ENCODE results near the gene MT1A. TPM values are rescaled to one million over a fixed set of nuclear protein-coding genes. Genes with fewer than 3 reads are reported as not detected.

Gene MT1A
- total RNA-seq, 2 experiments from 2014 or later = not detected

- Mint-ChIP-seq H3K27ac (no peak overlapping the region), H3K4me1 (peaks cover 23% of the 10 kb centered on the region), H3K36me3 (peaks cover 16% of the 10 kb centered on the region), H3K9me3 (peaks cover 3% of the 10 kb centered on the region), H3K4me3 (peak overlapping the region; percentile 96), H3K27me3 (no peaks in the 10 kb centered on the region)
- no peak for DNase-seq
These were observed 45.1 kb downstream of the MT1A start for GRCh38 chr16:56683424-56684172.

GRCh38 chr16:56684256-56684925 lies 45.9 kb downstream of the MT1A start:
- Mint-ChIP-seq H3K9me3 (peaks cover 3% of the 10 kb centered on the region), H3K36me3 (peaks cover 16% of the 10 kb centered on the region), H3K27me3 (no peaks in the 10 kb centered on the region), H3K4me3 (peak overlapping the region; percentile 96), H3K4me1 (peaks cover 23% of the 10 kb centered on the region), H3K27ac (no peak overlapping the region)
- DNase-seq = no peak

GRCh38 chr16:56684926-56685590 lies 46.6 kb downstream of the MT1A start:
- peaks cover 23% of the 10 kb centered on the region for H3K4me1 Mint-ChIP-seq
- no peak for DNase-seq
- no peaks in the 10 kb centered on the region for H3K27me3 Mint-ChIP-seq
- peaks cover 16% of the 10 kb centered on the region for H3K36me3 Mint-ChIP-seq
- peaks cover 3% of the 10 kb centered on the region for H3K9me3 Mint-ChIP-seq
- no peak overlapping the region for H3K4me3 Mint-ChIP-seq
- no peak overlapping the region for H3K27ac Mint-ChIP-seq

- Mint-ChIP-seq H3K9me3 (peaks cover 3% of the 10 kb centered on the region), H3K4me3 (no peak overlapping the region), H3K4me1 (peaks cover 17% of the 10 kb centered on the region), H3K27me3 (no peaks in the 10 kb centered on the region), H3K27ac (no peak overlapping the region), H3K36me3 (peaks cover 16% of the 10 kb centered on the region)
- DNase-seq = no peak
These were observed 48.3 kb downstream of the MT1A start for GRCh38 chr16:56686758-56687157.

GRCh38 chr16:56688762-56689161 lies 50.3 kb downstream of the MT1A start:
- Mint-ChIP-seq H3K9me3 (peaks cover 3% of the 10 kb centered on the region), H3K27ac (no peak overlapping the region), H3K4me1 (peaks cover 7% of the 10 kb centered on the region), H3K4me3 (no peak overlapping the region), H3K27me3 (no peaks in the 10 kb centered on the region), H3K36me3 (peaks cover 12% of the 10 kb centered on the region)
- no peak for DNase-seq

- no peak overlapping the region for H3K4me3 Mint-ChIP-seq
- peaks cover 4% of the 10 kb centered on the region for H3K4me1 Mint-ChIP-seq
- no peak for DNase-seq
- peaks cover 3% of the 10 kb centered on the region for H3K9me3 Mint-ChIP-seq
- no peak overlapping the region for H3K27ac Mint-ChIP-seq
- H3K27me3 Mint-ChIP-seq = no peaks in the 10 kb centered on the region
- H3K36me3 Mint-ChIP-seq = peaks cover 8% of the 10 kb centered on the region
These were observed 50.7 kb downstream of the MT1A start for GRCh38 chr16:56689171-56689570.

Other genes with a start within 250 kb of the MT1A start
- gene AMFR, start 213.1 kb upstream of the MT1A start, total RNA-seq = 10 to 100 TPM; 45.0 to 45.1 TPM
- gene NUDT21, start 187.3 kb upstream of the MT1A start, total RNA-seq = 100 to 1,000 TPM; 319 to 323 TPM
- gene OGFOD1, start 187.1 kb upstream of the MT1A start, total RNA-seq = 10 to 100 TPM; 76.6 to 78.5 TPM
- 1 to 10 TPM; 9.3 to 9.6 TPM for gene BBS2, start 118.6 kb upstream of the MT1A start, total RNA-seq
- not detected for gene MT4, start 73.6 kb upstream of the MT1A start, total RNA-seq
- 10 to 100 TPM; 24.3 to 25.6 TPM for gene MT3, start 49.1 kb upstream of the MT1A start, total RNA-seq
- gene MT2A, start 30.1 kb upstream of the MT1A start, total RNA-seq = 100 to 1,000 TPM; 124 to 126 TPM
- gene MT1E, start 12.9 kb upstream of the MT1A start, total RNA-seq = 10 to 100 TPM; 67.1 to 68.9 TPM
- not detected for gene MT1M, start 6.0 kb upstream of the MT1A start, total RNA-seq
- gene MT1B, start 13.2 kb downstream of the MT1A start, total RNA-seq = not detected
- gene MT1F, start 19.3 kb downstream of the MT1A start, total RNA-seq = 10 to 100 TPM; 13.1 to 13.2 TPM
- 10 to 100 TPM; 35.8 to 41.8 TPM for gene MT1G, start 29.4 kb downstream of the MT1A start, total RNA-seq
- gene MT1H, start 31.1 kb downstream of the MT1A start, total RNA-seq = 1 to 10 TPM; 2.3 to 3.3 TPM
- 10 to 100 TPM; 71.4 to 72.3 TPM for gene MT1X, start 43.8 kb downstream of the MT1A start, total RNA-seq
- 100 to 1,000 TPM; 153 to 172 TPM for gene NUP93, start 91.5 kb downstream of the MT1A start, total RNA-seq
- under 1 TPM in 1 of 2 experiments, not detected in 1; 0.04 TPM for gene SLC12A3, start 226.5 kb downstream of the MT1A start, total RNA-seq